B cell (primary cell): ENCODE data around the gene NTN3.

Experiments
- CTCF ChIP-seq: fragments of 200-600 bp; IDR thresholded peaks from one replicate; pipeline ENCODE4 v1.8.0; 2022; ENCODE audit warnings: antibody characterized with exemption, mild to moderate bottlenecking
- EZH2 ChIP-seq: IDR thresholded peaks from 2 replicates; pipeline ENCODE4 v1.6.1; 2012; ENCODE audit warnings: borderline replicate concordance, low read depth, mild to moderate bottlenecking, moderate library complexity, low read length; ENCODE audit not compliant: insufficient read depth, poor library complexity, severe bottlenecking

- TF ChIP-seq CTCF (no peak), EZH2 (no peak)
Measured at GRCh38 chr16:2436110-2436509, 35.0 kb upstream of the NTN3 start.
